MM.1S (cell line): ENCODE measurements around the gene MRM3.

Experiments used
- EZH2 ChIP-seq: fragments of 300-600 bp; sonication (generic); optimal IDR thresholded peaks from 2 replicates; pipeline ENCODE3; 2017; ENCODE audit warnings: low read depth, mild to moderate bottlenecking, antibody characterized with exemption, low read length, mixed read lengths
- EZH2phosphoT487 ChIP-seq: fragments of 300-600 bp; sonication (generic); IDR thresholded peaks from 2 replicates; pipeline ENCODE4 v1.6.1; 2018; ENCODE audit warnings: antibody characterized with exemption, low read length
- TF ChIP-seq, protein P1 (sequence below): fragments of 300-600 bp; sonication (generic); IDR thresholded peaks from 2 replicates; pipeline ENCODE4 v1.5.1; 2016; ENCODE audit warnings: antibody characterized with exemption, low read length, mixed read lengths

GRCh38 chr17:838486-838885 lies 56.3 kb downstream of the MRM3 start:
- TF ChIP-seq, protein P1, sequence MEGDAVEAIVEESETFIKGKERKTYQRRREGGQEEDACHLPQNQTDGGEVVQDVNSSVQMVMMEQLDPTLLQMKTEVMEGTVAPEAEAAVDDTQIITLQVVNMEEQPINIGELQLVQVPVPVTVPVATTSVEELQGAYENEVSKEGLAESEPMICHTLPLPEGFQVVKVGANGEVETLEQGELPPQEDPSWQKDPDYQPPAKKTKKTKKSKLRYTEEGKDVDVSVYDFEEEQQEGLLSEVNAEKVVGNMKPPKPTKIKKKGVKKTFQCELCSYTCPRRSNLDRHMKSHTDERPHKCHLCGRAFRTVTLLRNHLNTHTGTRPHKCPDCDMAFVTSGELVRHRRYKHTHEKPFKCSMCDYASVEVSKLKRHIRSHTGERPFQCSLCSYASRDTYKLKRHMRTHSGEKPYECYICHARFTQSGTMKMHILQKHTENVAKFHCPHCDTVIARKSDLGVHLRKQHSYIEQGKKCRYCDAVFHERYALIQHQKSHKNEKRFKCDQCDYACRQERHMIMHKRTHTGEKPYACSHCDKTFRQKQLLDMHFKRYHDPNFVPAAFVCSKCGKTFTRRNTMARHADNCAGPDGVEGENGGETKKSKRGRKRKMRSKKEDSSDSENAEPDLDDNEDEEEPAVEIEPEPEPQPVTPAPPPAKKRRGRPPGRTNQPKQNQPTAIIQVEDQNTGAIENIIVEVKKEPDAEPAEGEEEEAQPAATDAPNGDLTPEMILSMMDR, result no peak
- TF ChIP-seq EZH2 (no peak), EZH2phosphoT487 (no peak)
